Smooth muscle cell (in vitro differentiated cells): Measurements from ENCODE around the gene EIF4E3. TPM values are rescaled to one million over a fixed set of nuclear protein-coding genes. Genes with fewer than 3 reads are reported as not detected.

Source experiments
- DNase-seq: peaks from one replicate; lab custom pipeline; 2025; ENCODE audit not compliant: unreplicated experiment; lab: John Stamatoyannopoulos, UW
- H2AFZ ChIP-seq: fragments of 200-600 bp; sonication (generic); 2 replicates; pipeline ENCODE4 v1.6.0; 2016; ENCODE audit warnings: antibody characterized with exemption, low read depth, mild to moderate bottlenecking
- H3F3A ChIP-seq: fragments of 200-600 bp; sonication (generic); 2 replicates; pipeline ENCODE4 v1.6.0; 2017; ENCODE audit warnings: antibody characterized with exemption, low read depth
- H3K27ac ChIP-seq: fragments of 200-600 bp; sonication (generic); 2 replicates; pipeline ENCODE4 v1.5.1; 2016; ENCODE audit warnings: low read depth, mild to moderate bottlenecking
- H3K27me3 ChIP-seq: fragments of 200-600 bp; sonication (generic); 2 replicates; pipeline ENCODE4 v1.6.1; 2016; ENCODE audit warnings: low read depth, mild to moderate bottlenecking
- H3K36me3 ChIP-seq: fragments of 200-600 bp; sonication (generic); 2 replicates; pipeline ENCODE4 v1.5.1; 2016; ENCODE audit warnings: low read depth
- H3K4me1 ChIP-seq: fragments of 200-600 bp; sonication (generic); 2 replicates; pipeline ENCODE4 v1.5.1; 2016; ENCODE audit warnings: low read depth
- H3K4me2 ChIP-seq: fragments of 200-600 bp; sonication (generic); 2 replicates; pipeline ENCODE4 v1.6.0; 2016; ENCODE audit warnings: mild to moderate bottlenecking
- H3K4me3 ChIP-seq: fragments of 200-600 bp; sonication (generic); 2 replicates; pipeline ENCODE4 v1.5.1; 2016; ENCODE audit warnings: mild to moderate bottlenecking
- H3K79me2 ChIP-seq: fragments of 200-600 bp; sonication (generic); 2 replicates; pipeline ENCODE4 v1.6.0; 2016; ENCODE audit warnings: low read depth, mild to moderate bottlenecking
- H3K9ac ChIP-seq: fragments of 200-600 bp; sonication (generic); 2 replicates; pipeline ENCODE4 v1.6.0; 2016; ENCODE audit warnings: low read depth
- H3K9me3 ChIP-seq: fragments of 200-600 bp; sonication (generic); replicated peaks from 2 replicates; pipeline ENCODE4 v1.5.1; 2016; ENCODE audit warnings: low read depth
- H4K20me1 ChIP-seq: fragments of 200-600 bp; sonication (generic); 2 replicates; pipeline ENCODE4 v1.6.0; 2016; ENCODE audit warnings: low read depth
- CTCF ChIP-seq: fragments of 200-600 bp; sonication (generic); IDR thresholded peaks from 2 replicates; pipeline ENCODE4 v1.5.1; 2017; ENCODE audit warnings: borderline replicate concordance, mild to moderate bottlenecking, antibody characterized with exemption; ENCODE audit not compliant: insufficient read depth, poor library complexity, severe bottlenecking
- polyA plus RNA-seq: library from polyadenylated mRNA; unstranded; fragments of >200 nt; fragmentation: Nextera tagmentation; extraction: Ambion mirVana; gene quantifications from 2 replicates; pipeline ENCODE4 v1.2.1, GENCODE V29; 2016
- total RNA-seq: library from RNA; depleted of rRNA; stranded (reverse); fragments of >200 nt; gene quantifications from 2 replicates; pipeline ENCODE4 v1.2.3, GENCODE V29; 2014

EIF4E3 gene
- total and polyA plus RNA-seq, 2 experiments from 2014 or later: 2.3 to 3.5 TPM

GRCh38 chr3:71625676-71626075 is 99.5 kb downstream of the EIF4E3 start:
- Histone ChIP-seq H3F3A (no peaks in the 10 kb centered on the region), H3K4me3 (no peak overlapping the region), H3K4me2 (no peak overlapping the region), H3K27me3 (no peaks in the 10 kb centered on the region), H3K36me3 (no peaks in the 10 kb centered on the region), H3K4me1 (no peaks in the 10 kb centered on the region), H4K20me1 (no peaks in the 10 kb centered on the region), H3K27ac (no peak overlapping the region), H3K9ac (no peak overlapping the region), H3K9me3 (no peaks in the 10 kb centered on the region), H3K79me2 (no peaks in the 10 kb centered on the region), H2AFZ (no peak overlapping the region)
- TF ChIP-seq CTCF: no peak
- DNase-seq: no peak

Other genes with a start within 250 kb of the EIF4E3 start
- 68.0 and 68.3 TPM in 2 replicates for gene FOXP1, start 141.7 kb downstream of the EIF4E3 start, total RNA-seq
- gene FOXP1, start 141.7 kb downstream of the EIF4E3 start, polyA plus RNA-seq: 40.9 and 49.5 TPM in 2 replicates
- 0.40 and 1.2 TPM in 2 replicates for gene GPR27, start 28.5 kb upstream of the EIF4E3 start, total RNA-seq
- gene GPR27, start 28.5 kb upstream of the EIF4E3 start, polyA plus RNA-seq: 0.50 and 0.83 TPM in 2 replicates
- gene PROK2, start 59.7 kb upstream of the EIF4E3 start, total RNA-seq: not detected in 2 replicates
- gene PROK2, start 59.7 kb upstream of the EIF4E3 start, polyA plus RNA-seq: not detected in 2 replicates